GM21381 (cell line): ENCODE results near the gene DMAC1.

Experiments used
- ATAC-seq: cut with Tn5 transposase; IDR thresholded peaks from one replicate; pipeline ENCODE4 v1.9.1; 2021; ENCODE audit warnings: mild to moderate bottlenecking, moderate library complexity; ENCODE audit not compliant: unreplicated experiment

The DMAC1 gene

DNA sequence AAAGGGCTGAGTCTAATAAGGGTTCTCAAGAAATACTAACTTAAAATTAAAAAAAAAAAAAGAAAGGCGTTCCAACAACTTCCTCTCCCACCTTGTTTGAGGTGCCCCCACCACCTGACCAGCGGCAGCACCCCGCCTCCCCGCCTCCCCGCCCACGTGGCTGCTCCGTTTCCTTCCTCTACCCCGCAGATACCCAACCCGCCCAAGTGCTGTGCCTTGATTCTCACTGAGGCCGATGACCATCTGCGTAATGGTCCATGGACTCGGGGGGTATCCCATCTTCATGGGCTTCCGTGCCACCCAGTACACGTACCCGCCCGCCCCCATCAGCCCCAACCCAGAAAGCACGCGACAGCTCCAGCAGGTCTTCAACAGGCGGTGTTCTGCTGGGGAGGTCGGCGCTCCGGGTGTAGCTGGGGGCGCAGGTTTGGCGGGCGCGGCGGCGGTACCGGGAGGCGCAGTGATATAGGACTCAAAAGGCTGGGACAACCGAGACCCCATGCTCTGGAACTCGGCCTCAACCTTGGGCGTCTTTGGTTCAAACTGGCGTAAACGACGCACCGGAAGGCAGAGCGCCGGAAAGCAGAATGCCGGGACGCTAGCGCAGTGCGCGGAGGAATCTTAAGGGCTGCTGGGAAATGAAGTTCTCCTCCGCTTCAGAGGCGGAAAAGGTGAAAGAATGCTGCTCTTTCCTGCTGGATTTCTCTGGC lies at the start of gene DMAC1:
Gene DMAC1, minus strand, starts transcription at position 545 of the 710 bp plus-strand sequence. Its CDS starts 44 bp downstream, at position 501.
- ATAC-seq: peak; percentile 90

DNA sequence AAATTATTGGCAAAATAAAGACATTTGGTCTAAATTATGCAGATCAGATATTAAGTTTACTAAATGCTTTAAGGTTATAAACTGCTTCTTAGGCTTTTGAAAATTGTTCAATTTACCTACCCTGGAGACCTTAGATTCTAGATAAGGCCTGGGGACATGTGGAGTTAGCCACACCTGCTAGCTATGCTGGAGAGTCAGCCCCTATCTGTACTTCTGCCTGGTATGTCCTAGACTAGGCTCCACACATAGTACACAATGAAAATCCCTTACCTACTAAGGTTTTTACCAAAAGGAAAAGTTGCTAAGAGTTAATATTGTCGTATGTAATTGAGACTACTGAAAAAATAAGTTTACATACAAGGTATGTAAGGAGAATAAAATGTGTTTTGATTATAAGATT lies 49.8 kb upstream of the DMAC1 start:
- no peak for ATAC-seq

DNA sequence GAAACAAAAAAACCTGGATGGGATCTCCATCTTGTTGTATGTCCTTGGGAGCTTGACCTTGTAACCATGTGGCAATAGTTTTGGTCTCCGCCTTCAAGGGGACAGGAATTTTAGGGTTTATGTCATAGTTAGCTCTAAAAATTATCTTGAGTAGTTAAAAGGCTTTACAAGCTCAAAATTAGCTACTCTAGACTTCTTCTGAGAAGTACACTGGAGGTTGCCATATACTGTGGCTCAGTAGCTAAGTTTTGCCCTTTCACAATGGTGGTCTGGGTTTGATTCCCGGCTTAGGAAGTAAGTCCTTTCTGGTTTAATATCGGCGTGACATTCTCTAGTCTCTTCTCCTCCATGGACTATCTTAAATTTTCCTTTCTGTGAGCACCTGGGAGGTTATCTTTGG lies 48.9 kb upstream of the DMAC1 start:
- ATAC-seq: no peak

DNA sequence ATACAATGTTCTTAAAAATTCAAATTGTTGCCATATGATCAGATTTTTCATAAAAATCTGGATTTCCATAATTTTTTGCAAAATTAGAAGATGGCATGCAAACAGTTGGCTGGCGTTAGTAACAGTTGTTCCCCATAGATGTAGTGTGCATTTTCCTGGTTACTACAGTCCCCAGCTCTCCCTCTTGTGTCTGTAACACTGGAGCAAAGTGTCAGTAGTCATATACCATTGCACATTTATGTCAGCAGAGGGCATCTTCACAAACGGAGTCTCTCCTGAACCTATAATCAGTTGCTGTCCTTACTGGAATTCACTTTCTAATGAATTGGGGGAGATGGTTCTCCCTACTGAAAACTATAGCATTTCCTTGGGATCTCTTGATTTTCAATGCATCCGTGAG lies 44.7 kb upstream of the DMAC1 start:
- ATAC-seq: no peak

DNA sequence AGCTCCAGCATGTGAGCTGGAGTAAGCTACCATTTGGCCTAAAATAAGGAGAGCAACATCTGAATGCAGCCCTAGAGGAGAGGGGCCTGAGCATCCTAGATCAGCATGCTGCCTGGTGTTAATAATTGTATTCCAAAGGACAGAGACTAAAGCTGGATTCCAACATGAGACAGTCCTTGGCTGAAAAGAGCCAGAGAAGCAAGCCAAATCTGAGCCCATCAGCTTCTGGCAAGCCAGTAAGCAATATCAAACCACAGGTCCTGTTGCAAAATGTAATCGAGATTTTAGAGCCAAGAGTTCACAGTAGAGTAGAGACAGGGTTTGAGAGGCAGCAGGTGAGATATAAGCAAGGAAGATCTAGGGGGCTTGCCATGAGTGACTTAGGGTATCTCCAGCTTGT lies 42.3 kb upstream of the DMAC1 start:
- no peak for ATAC-seq

DNA sequence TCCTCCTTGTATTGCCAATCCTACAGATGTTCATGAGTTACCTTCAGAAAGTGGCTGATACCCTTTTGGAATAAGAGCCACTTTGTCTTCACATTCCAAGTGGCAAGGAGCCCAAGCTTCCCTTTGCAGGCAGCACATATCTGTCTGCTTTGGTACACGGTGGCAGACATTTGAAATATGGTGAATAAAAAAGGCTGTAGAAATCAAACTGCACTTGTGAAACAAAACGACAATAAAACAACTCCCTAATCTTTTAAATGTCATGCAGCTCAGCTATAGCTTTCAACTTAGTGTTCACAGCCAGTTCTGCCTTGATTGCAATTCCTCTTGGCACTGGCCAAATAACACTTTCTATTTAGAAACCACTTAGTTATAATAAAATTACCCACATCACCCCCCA lies 35.0 kb upstream of the DMAC1 start:
- no peak for ATAC-seq

DNA sequence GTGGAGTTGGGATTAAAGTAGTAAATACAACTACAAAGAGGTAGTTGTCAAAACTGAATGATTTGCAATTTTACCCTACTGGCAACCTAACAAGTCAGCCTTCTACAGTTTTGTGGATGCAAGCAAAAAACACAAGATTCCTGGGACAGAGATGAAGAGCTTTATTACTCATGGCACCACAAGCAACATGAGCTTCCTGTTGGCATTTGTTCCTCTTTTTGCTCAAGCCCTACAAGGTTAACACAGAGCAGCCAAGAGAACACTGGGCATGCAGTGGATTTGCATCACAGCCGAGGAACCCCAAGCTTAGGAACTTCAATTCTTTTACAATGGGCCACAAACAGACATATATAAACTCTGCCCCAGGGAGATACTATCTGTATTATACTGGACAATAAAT lies 28.8 kb upstream of the DMAC1 start:
- ATAC-seq: no peak

DNA sequence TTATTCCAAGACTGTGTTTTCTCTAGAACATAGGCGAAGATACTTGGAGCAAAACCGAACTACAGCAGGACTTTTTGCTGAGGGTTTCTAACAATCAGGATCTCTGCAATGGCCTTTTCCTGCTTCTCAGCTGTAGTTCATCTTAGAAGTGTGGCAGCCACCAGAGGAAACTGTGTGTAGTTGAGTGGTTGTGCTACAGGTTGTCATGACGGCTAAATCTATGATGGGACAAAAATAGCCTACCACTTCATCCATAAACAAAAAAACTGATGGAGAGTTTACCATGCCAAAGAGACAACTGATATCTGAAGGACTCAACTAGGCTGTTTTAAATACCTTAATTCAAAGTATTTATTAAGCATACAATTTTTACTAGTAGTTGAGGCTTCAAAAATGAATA lies 28.2 kb upstream of the DMAC1 start:
- ATAC-seq: no peak

GRCh38 chr9:7827056-7827455 lies 27.5 kb upstream of the DMAC1 start:
- no peak for ATAC-seq

DNA sequence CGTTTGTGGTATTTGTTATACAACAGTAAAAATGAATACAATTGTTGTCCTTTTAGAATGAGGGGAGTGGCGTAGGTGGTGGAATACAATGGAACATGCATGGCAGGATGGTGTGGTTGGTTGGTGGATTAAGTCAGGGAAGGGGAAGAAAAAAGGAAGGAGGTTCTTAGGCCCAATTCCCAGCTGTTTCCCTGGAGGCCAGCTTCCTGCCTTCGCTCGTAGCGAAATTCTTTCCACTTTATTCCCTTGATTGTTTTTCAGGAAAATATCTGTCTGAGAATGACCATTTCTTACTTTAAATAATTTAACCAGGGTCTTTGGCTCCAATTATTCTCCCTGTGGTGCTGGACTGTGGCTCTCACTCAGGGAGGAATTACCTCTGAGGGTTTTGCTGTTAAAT lies 24.1 kb upstream of the DMAC1 start:
- no peak for ATAC-seq

GRCh38 chr9:7819984-7820383 lies 20.4 kb upstream of the DMAC1 start:
- ATAC-seq: no peak

DNA sequence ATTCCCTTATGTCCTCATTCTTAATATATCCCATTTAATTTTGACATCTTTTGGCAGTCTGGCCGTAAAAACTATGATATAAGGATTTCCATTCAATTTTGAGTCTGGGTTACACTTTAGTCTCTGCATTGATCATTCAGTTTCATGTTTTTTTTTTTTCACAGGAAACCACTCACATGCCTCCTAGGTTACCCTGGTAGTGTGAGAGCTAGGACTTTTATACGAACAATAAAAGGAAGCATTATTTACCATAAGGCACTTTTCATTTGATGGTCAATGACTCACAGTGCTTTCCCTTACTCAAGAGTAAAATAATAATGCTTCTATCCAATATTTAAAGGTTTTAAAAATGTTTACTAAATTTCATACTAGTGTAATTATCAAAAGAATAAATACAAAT lies 16.4 kb upstream of the DMAC1 start:
- ATAC-seq: no peak

- no peak for ATAC-seq
Observed at GRCh38 chr9:7813030-7813429, 13.5 kb upstream of the DMAC1 start.

DNA sequence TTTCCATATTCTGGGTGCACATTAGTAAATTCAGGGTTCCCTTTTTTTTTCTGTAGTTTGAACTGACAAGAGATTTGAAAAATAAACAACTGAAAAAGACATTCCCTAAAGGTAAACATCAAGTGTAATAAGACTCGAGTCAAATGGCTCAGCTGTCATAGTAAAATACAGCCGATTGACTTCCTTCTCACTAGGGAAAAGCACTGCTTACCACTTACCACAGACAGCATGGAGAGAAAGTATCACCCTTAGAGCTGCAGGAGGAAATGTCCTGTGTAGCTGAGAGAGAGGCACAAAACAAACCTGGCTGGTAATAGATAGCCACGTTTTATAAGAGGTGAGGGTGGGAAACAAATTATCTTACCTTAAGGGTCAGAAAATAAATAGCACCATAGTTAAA lies 12.1 kb upstream of the DMAC1 start:
- ATAC-seq: no peak

DNA sequence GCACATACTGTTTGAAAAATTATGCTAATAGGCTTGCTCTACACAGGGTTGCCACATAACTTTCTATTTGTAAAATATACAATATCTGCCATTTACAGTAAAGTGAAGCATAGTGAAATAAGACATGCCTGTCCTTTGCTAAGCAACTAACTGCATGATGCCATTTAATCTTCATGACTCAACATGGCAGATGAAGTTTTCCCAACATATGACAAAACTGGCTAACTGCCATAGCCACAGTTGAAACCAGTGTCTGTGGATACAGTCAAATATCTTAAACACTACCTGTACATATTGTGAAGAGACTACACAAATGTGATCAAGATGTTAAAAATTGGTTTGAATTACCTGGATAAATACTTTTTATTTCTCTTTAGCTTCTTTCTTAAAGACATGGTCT lies 3.1 kb upstream of the DMAC1 start:
- no peak for ATAC-seq

- ATAC-seq: peak; percentile 13
Observed at GRCh38 chr9:7799944-7800285, 337 bp upstream of the DMAC1 start.

DNA sequence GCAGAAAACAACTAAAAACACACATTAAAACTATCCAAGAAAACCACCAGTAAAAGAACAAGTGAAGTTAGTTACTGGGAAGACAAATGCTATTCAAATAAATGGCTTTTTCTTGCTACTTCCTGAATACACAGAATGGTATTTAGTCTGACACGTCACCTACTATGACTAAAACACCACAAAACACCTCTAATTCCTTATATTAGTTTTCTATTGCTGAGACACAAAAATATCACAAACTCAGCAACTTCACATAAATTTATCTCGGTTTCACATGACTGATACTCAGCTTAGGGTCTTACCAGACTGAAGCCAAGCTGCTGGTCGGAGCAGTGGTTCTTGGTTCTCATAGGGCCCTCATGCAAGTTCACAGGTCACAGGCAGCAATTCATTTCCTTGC lies 5.4 kb downstream of the DMAC1 start:
- ATAC-seq: no peak

DNA sequence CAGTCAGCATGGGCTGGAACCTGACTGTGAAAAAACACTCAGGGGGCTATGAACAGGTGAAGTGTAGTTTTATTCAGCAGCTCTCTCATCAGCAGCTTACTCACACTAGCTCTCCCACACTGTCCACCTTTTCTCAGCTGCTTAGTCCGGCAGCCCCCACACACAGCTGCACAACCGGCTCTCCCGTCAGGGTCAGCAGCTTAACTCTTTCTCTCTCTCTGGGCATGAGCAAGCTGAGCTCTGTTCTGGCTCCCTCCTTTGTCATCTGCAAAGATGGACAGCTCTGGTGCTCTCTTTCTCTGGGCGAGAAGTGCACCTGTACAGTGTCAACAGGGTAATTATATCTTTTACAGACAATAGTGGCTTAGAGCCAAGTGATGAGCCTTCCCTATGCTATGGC lies 8.2 kb downstream of the DMAC1 start:
- ATAC-seq: no peak

DNA sequence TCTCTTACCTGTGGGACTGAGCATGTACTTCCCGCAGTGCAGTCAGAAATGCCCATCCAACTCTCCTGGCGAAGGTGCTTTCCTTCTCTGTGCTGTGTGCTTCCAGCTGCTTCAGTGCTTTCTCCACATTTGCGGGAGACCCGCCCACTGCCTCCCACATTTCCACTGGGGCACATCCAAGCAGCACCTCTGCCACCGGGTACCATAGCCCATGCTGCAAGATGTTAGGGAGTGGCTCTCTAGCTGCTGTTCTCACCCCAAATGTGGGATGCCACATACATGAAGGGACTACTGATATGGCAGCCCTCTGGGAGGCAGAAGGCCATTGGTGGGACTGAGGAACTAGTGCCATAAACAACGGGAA lies 8.8 kb downstream of the DMAC1 start:
- ATAC-seq: no peak

- ATAC-seq: no peak
Observed at GRCh38 chr9:7790022-7790818, 9.4 kb downstream of the DMAC1 start.

DNA sequence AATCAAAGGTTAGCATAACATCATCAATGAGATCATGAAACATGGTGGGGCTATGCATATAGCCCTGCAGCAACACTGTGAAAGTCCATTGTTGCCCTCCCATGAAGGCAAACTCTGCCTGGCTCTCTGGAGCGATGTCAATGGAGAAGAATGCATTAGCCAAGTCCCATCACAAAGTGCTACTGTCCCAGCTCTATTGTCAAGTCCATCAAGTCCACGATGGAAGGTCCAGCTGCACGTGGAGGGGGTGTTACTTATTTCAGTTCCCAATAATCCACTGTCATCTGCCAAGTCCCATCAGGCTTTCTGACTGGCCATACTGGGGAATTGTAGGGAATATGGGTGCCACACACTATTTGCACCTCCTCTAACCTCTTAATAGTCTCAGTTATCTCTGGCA lies 10.8 kb downstream of the DMAC1 start:
- no peak for ATAC-seq

DNA sequence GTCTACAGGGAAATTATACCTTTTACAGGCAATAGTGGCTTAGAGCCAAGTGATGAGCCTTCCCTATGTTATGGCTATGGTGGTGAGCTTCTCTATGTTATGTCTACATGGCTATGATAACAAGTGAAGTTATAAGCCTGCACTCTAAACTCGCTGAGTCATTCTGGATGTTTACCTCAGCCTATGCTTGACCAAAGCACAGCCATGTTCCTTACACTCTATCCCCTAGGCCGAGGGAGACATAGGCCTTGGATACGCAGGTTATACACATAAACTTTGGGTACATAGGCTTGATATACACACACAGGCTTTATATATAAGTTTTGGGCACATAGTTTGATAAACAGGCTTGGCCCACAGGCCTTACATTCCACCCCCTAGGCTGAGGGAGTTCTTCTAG lies 13.8 kb downstream of the DMAC1 start:
- ATAC-seq: no peak

- no peak for ATAC-seq
Observed at GRCh38 chr9:7784472-7784871, 15.1 kb downstream of the DMAC1 start.
